GM19240 (cell line): ENCODE measurements around the gene CDK5RAP1.
"Not testable (repeated sequence)": the region's sequence is repeated elsewhere in the genome, so short reads cannot be mapped to it uniquely, and the experiment has no call there.

ENCODE experiments used
- DNase-seq: peaks from one replicate; pipeline ENCODE4 v3.0.0; 2011; ENCODE audit warnings: low spot score; ENCODE audit not compliant: insufficient read length

CDK5RAP1 gene, protein sequence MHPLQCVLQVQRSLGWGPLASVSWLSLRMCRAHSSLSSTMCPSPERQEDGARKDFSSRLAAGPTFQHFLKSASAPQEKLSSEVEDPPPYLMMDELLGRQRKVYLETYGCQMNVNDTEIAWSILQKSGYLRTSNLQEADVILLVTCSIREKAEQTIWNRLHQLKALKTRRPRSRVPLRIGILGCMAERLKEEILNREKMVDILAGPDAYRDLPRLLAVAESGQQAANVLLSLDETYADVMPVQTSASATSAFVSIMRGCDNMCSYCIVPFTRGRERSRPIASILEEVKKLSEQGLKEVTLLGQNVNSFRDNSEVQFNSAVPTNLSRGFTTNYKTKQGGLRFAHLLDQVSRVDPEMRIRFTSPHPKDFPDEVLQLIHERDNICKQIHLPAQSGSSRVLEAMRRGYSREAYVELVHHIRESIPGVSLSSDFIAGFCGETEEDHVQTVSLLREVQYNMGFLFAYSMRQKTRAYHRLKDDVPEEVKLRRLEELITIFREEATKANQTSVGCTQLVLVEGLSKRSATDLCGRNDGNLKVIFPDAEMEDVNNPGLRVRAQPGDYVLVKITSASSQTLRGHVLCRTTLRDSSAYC

DNA sequence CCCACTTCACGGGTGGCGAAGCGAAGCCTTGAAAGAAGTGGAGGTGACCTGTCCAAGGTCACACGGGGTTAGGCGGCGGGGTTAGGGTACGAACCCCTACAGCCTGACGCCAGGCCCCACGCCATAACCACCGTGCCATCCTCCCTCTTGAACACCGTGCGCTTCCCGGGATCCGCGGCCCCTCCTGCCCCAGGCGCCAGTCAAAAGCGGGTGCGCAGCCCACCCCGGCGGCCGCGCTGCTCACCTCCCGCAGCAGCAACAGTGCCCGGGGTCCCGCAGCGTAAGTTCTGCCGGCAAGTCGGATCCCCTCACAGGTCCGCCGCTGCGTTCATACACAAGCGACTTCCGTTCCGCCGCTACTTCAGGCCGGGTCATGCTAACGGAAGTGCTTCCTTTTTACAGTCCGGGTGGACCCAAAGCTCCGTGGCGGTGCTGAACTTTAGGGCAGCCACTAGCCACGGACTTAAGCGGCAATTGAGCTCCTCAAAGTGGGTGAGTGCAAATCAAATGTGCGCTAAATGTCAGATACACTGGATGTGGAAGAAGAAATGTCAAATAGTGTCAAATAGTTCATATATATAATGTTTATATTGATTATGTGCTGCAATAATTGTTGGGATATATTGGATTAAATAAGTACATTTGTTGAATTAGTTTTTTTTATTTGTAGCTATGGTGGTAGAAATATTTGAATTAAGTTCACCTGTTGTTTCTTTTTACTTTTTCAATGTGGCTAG, at the start of gene CDK5RAP1:
Gene CDK5RAP1, minus strand, starts transcription at position 336 of the 737 bp plus-strand sequence. CDS start 4,455 bp downstream, outside the sequence.
- DNase-seq: peak; percentile 80

DNA sequence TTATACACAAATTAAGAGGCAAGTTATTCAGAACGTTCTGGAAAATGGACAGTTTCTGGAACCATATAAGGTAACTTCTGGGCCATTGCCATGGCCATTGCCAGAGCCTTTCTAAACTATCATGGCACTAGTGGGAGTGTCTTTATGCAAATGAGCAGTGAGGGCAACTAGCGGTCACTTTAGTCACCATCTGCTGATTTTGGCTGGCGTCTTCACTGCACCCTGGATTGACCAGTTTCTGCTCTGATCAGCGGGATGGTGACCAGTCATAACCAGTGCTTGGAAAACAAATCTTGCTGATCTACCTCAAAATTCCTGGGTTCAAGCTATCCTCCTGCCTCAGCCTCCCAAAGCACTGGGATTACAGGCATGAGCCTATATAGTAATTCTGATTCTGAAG, 49.5 kb upstream of the CDK5RAP1 start:
- no peak for DNase-seq

DNA sequence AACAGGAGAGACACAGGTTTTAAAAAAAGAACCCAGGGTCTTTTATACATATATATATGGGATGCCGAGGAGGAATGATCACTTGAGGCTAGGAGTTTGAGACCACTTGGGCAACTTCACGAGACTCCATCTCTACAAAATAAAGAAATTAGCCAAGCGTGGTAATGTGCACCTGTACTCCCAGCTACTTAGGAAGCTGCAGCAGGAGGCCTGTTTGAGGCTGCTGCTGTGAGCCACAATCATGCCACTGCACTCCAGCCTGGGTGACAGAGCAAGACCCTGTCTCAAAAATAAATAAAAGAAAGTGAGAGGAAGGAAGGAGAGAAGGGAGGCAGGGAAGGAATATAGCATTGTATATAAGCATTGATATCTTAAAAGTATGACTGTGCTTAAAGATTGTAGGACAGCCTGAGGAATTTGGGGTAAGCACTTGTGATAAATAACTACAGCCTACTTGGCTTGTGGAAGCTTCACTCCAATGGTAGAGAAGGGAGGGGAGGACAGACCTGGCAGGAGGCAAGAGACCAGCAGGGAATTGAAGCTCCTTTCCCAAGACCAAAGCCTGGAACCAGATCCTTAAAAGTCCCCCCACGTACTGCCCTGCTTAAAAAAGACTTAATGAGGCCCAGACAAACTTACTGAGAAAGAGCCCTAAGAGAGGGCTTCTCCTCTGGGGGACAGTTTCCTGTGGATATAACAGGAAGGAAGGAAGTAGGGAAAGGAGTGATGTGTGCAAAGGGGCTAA, 44.7 kb upstream of the CDK5RAP1 start:
- no peak for DNase-seq

DNA sequence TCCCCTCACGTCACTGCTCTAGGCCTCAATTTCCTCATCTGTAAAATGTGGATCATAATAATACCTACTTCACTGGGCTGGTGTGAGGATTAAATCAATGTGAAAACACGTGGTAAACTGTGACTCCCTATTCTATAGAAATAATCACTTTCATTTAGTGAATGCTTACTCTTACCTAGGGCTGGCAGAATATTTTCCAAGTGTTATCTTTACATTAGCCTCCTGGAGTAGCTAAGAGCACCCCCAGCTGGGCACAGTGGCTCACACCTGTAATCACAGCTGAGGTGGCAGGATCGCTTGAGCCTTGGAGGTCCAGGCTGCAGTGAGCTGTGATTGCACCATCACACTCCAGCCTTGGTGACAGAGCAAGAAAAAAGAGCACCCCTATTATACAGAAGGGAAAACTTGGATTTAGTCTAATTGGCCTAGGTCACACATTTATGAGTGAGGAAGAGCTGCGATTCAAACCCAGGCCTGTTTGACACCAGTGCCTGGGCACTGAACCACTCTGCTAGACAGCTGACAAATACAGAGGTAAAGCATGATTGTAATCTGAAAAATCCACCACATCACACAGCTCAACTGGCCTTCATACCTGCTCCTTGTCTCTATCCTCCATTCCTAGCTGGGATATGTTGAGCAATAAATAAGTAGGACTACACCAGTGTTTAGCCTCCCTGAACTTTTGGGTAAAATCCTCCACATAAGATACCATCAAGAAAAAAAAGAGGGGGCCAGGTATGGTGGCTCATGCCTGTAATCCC, 43.7 kb upstream of the CDK5RAP1 start:
- DNase-seq: no peak

DNA sequence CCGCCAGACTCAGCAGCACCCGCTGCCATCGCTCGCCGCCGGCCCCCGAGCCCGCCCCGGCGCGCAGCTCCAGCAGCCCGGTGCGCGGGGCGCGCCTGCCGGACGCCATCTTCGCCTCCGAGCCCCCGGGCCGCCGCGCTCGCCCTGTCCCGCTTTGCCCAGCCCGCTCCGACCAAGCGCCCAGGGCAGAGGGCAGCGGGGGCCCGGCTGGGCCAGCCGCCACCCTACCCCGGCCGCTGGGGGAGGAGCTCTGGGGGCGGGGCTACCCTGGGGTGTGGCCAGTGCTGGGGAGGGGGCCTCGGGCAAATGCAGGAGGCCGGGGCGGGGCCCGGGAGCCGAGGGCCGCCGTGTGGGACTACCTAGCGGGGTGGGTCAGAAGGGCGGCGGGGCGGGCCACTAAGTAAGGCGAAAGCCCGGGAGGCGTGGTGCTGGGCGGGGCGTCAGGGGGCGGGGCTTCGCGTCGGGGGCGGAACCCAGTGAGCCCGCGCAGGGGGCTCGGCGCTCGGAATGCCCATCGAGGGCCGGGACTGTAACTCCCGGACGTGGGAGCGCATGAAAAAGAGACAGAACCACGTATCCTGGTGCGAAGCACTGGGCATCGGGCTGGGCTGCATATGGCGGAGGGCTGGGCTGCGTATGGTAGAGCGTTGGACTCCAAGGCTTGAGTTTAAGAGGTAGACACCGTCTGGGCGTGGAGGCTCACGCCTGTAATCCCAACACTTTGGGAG, 42.4 kb upstream of the CDK5RAP1 start, which contains the start of gene SNTA1:
Gene SNTA1, minus strand, starts transcription at position 252 of the 728 bp plus-strand sequence. Its CDS starts 143 bp downstream, at position 109.
- DNase-seq: peak; percentile 88

DNA sequence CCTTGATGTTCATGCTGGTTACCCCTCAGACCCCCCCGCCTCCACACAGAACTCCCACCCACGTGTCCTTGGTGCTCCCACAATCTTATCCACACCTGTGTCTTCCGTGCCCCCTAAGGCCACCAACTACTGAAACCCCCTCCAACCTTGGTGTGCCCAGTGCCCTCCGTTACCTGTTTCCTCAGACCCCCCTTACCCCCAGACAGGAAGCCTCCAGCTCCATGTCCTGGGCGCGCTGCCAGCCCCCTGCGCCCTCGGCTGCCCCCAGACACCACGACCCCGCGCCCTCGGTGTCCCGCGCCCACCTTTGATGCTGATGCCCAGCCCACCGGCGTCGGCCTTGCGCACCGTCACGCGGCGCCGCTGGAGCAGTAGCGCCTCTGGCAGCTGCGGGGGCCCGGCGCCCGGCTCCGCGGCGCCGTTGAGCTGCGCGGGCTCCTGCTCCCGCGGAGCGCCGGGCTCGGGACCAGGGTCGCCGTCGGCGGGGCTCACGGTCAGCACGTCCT, 41.7 kb upstream of the CDK5RAP1 start:
- DNase-seq: no peak

DNA sequence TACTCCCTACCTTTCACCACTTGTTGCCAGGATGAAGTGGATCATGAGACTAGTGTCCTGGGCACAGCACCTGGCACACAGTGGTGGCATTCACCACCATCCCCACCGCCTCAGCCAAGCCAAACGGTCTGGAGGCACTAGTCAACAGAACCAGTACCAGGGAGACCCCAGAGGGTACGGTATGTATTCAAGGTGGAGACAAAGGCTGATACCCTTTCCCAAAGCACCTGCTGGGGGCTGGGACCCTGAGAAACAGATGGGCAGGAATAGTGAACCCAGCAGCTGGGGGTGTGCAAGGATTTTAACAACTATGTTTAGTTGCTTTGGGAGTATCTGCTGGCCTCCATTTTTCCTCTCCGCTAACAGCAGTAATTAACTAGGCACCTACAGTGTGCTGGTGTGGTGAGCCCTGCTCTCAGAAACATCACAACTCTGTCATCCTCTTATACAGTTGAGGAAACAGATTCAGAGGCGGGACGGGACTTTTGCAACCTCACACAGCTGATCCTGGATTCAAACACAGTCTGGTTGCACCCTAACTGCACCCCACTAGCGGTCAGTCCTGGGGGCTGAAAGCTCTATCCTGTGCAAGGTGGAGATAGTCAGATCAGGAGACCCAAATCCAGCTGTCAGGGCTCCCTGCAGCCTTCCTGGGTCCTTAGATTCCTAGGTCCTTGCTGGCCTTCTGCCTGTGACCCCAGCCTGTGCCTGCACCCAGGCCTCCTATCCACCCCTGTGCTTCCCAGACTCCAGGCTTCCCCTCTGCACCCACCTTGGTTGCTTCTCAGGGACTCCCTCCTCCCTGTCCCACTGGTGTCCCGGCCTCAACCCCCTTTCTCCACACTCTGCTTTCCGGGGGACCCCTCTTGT, 41.1 kb upstream of the CDK5RAP1 start:
- DNase-seq: no peak

DNA sequence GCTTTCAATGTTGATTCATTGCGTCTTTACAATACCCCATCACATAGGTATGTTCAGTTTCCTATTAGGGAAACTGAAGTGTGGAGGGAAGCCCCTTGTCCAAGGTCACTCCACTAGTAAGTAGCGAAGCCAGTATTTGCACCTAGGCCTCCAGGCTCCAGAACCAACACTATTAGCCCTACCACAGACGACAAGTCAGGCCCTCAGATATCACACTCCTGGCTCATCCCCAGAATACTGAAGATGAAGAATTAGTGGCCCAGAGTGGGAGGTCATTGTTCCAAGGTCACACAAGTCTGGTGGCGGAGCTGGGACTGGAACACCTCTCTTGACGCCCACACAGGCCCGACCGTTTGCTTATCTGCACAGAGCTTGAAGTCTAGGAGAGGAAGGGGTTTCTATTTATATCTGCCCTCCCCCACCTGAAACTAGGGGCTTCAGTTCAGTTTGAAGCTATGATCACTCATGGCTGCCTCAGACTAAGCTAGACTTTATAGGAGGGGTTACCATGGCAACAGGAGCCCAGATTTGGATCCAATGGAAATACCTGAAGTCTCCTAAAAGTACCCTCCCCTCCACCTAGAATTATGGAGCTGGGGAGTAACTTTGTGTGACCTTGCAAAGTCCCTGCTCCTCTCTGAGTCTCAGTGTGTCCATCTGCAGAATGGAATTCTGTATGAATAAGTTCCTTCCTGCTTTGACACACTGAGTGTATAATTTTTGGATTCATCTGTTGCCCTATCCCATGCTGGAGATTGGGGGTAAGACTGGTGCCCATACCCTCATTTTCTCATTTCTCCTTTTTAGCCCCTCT, 40.0 kb upstream of the CDK5RAP1 start:
- no peak for DNase-seq

DNA sequence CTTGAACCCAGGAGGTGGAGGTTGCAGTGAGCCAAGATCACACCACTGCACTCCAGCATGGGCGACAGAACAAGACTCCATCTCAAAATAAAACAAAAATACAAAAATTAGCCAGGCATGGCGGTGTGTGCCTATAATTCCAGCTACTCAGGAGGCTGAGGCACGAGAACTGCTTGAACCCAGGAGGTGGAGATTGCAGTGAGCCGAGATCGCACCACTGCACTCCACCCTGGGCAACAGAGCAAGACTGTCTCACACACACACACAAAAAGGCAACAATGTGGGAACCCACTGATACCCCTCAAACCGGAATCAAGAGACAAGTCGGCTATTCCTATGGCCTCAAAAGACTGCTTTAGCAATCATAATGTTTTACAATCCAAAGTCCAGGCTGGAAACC, 39.2 kb upstream of the CDK5RAP1 start:
- not testable (repeated sequence) for DNase-seq

DNA sequence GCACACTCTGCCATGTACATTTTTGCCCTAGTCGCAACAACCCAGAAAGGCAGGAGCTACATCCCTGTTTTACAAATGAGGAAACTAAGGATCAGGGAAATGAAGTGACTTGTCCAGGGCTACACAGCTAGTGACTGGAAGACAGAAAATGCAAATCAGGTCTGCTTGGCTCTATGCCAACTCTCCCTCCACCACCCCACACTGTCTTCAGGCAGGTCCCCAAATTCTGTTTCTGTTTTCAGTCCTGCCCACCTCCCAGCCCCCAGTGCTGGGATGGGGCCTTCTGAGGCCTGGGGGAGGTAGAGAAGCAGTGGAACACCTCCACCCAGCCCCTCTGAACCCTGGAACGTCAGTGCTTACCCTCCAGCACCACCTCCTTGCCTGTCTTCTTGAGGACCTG, 37.2 kb upstream of the CDK5RAP1 start:
- no peak for DNase-seq

DNA sequence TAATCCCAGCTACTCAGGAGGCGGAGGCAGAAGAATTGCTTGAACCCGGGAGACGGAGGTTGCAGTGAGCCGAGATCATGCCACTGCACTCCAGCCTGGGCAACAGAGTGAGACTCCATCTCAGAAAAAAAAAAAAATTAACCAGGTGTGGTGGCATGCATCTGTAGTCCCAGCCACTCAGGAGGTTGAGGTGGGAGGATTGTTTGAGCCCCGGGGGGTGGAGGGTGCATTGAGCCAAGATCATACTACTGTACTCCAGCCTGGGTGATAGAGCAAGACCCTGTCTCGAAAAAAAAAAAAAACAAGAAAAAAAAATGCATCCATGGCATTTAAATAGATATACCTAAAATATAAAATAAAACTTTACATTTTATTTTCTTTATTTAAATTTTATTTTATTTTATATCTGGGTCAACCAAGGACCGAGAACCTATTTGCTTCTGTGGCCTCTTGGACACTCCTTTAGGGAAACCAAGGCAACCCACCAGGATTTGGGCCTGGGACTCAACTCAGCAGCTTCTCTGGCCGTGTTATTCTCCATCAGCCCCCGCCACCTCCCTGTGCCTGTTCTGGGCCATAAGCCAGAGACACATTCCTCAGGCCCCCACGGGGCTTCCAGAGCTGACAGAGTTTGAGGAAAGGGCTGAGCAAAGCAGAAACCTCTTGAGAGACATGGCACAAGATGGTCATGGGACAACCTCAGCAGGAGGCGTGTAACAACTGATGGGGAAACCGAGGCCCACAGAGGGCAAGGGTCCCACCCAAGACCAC, 36.0 kb upstream of the CDK5RAP1 start:
- DNase-seq: no peak

DNA sequence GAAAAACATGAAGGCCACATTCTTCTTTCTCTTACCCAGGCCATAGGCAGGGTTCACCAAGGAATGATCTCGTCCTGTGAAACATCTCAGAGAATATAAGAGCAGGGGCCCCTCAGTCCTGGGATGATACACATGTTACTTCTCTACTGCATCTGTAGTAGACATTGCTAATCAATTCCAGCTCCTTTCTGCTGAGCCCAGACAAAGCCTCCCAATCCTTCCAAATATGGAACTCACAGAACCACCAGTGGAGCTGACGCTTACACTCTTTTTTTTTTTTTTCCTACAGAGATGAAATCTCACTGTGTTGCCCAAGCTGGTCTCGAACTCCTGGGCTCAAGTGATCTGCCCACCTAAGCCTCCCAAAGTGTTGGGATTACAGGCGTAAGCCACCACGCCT, 33.1 kb upstream of the CDK5RAP1 start:
- DNase-seq: no peak

DNA sequence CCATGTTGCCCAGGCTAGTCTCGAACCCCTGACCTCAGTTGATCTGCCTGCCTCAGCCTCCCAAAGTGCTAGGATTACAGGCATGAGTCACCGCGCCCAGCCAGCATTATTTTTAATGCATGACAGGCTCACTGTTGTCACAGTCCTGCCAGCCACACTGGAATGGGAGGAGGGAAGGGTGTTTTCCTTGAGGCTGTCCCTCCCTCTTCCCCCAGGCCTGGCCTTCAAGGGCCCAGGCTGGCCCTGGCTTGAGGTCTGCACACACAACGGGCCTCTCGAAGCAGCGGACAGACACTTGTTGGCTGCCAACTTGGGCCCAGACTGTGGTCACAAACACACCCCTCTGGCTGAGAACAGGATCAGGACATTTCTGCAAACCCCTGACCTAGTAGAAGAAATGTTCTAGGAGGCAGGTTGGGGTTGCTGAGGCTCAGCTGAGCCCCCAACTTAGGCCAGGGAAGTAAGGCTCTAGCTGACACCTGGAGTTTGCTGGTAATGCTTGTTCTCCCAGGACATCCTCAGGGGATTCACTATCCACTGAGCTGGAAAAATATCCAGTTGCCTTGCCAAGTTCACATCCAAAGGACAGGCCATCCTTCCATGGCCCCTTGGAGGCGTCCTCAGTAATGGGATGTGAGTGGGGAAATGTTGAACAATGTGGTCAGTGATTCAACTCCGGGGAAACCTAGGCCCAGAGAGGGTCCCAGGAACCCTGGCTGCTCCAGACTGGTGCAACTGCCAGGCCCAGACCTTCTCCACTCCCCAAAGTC, 32.3 kb upstream of the CDK5RAP1 start:
- no peak for DNase-seq

DNA sequence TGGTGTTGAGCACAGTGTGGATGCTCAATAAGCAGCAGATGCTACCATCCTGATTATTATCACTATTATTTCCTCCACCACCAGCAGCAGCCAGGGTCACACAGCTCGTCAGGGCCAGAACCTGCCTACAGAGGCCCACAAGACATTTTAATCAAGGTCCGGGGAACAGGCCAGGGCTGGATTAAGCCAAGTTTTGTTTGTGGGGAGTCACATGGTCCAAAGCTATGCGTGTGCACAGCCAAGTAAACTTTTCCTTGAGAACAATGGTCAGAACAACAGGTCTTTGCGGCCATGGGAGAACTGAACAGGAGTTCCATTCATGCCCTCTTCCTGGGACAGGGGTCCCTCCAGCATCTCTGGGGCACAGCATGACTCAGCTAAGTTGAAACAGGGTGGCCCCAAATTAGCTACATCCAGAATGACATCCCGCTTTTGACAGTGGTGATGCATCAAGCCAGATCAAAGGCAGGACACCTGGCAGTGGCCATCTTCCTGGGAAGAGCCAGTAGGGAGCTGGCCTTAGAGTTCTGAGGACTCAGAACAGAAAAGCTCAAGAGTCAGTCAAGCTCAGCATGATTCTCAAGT, 30.6 kb upstream of the CDK5RAP1 start:
- no peak for DNase-seq

DNA sequence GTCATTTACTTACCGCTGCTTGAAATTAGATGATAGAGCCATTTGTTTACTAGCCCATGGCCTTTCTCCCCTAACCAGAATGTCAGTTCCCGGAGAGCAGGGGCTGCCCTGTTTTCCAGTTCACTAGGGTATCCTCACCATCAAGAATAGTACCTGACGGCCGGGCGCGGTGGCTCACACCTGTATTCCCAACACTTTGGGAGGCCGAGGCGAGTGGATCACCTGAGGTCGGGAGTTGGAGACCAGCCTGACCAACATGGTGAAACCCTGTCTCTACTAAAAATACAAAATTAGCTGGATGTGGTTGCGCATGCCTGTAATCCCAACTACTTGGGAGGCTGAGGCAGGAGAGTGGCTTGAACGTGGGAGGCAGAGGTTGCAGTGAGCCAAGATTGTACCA, 22.6 kb upstream of the CDK5RAP1 start:
- DNase-seq: not testable (repeated sequence)
